WERI-Rb-1 (cell line): Measurements from ENCODE around the gene NBEA.
A peak's percentile ranks its signal among the peaks of the same experiment; 100 is the strongest.

Experiments used
- DNase-seq: peaks from one replicate; pipeline ENCODE4 v3.0.0-alpha.2; 2020
- H3K27ac ChIP-seq: fragments of 250-450 bp; sonication (Bioruptor Pico); 2 replicates; pipeline ENCODE4 v1.5.1; 2020; ENCODE audit warnings: mild to moderate bottlenecking, moderate library complexity
- H3K27me3 ChIP-seq: fragments of 250-450 bp; sonication (Bioruptor Pico); 2 replicates; pipeline ENCODE4 v1.5.1; 2021; ENCODE audit warnings: mild to moderate bottlenecking, low read depth, moderate library complexity; ENCODE audit not compliant: insufficient read depth, severe bottlenecking
- H3K36me3 ChIP-seq: fragments of 250-450 bp; sonication (Bioruptor Pico); 2 replicates; pipeline ENCODE4 v1.5.1; 2020; ENCODE audit warnings: mild to moderate bottlenecking, moderate library complexity
- H3K4me3 ChIP-seq: 2 replicates; pipeline ENCODE4 v1.5.1; 2011; ENCODE audit warnings: low read depth, mild to moderate bottlenecking, control low read depth, low read length
- H3K9me3 ChIP-seq: fragments of 250-450 bp; sonication (Bioruptor Pico); 2 replicates; pipeline ENCODE4 v1.5.1; 2021; ENCODE audit warnings: mild to moderate bottlenecking, moderate library complexity; ENCODE audit not compliant: severe bottlenecking
- CTCF ChIP-seq: IDR thresholded peaks from 2 replicates; pipeline ENCODE4 v1.5.1; 2011; ENCODE audit warnings: low read depth, mild to moderate bottlenecking, control low read depth, inconsistent platforms, low read length

NBEA gene

GRCh38 chr13:34931572-34931971 lies 10.5 kb upstream of the NBEA start:
- H3K27me3 ChIP-seq: no peaks in the 10 kb centered on the region
- TF ChIP-seq CTCF: no peak
- H3K4me3 ChIP-seq: no peak overlapping the region
- DNase-seq: no peak
- no peaks in the 10 kb centered on the region for H3K9me3 ChIP-seq
- H3K27ac ChIP-seq: no peak overlapping the region
- H3K36me3 ChIP-seq: no peaks in the 10 kb centered on the region

GRCh38 chr13:34933349-34933748 lies 8.7 kb upstream of the NBEA start:
- no peaks in the 10 kb centered on the region for H3K9me3 ChIP-seq
- H3K4me3 ChIP-seq: no peak overlapping the region
- H3K27ac ChIP-seq: no peak overlapping the region
- no peaks in the 10 kb centered on the region for H3K36me3 ChIP-seq
- DNase-seq: no peak
- TF ChIP-seq CTCF: no peak
- no peaks in the 10 kb centered on the region for H3K27me3 ChIP-seq

GRCh38 chr13:34933786-34934185 lies 8.3 kb upstream of the NBEA start:
- no peak for TF ChIP-seq CTCF
- DNase-seq: no peak
- Histone ChIP-seq H3K4me3 (no peak overlapping the region), H3K9me3 (no peaks in the 10 kb centered on the region), H3K27ac (no peak overlapping the region), H3K36me3 (no peaks in the 10 kb centered on the region), H3K27me3 (no peaks in the 10 kb centered on the region)

- no peaks in the 10 kb centered on the region for H3K36me3 ChIP-seq
- H3K27ac ChIP-seq: no peak overlapping the region
- no peak for TF ChIP-seq CTCF
- H3K9me3 ChIP-seq: no peaks in the 10 kb centered on the region
- DNase-seq: no peak
- H3K4me3 ChIP-seq: no peak overlapping the region
- H3K27me3 ChIP-seq: no peaks in the 10 kb centered on the region
Observed at GRCh38 chr13:34935841-34936240, 6.2 kb upstream of the NBEA start.

- no peak for DNase-seq
- Histone ChIP-seq H3K4me3 (no peak overlapping the region), H3K27me3 (no peaks in the 10 kb centered on the region), H3K27ac (no peak overlapping the region), H3K9me3 (no peaks in the 10 kb centered on the region), H3K36me3 (no peaks in the 10 kb centered on the region)
- TF ChIP-seq CTCF: no peak
Observed at GRCh38 chr13:34939771-34940170, 2.3 kb upstream of the NBEA start.

GRCh38 chr13:34941436-34941834 lies 635 bp upstream of the NBEA start:
- no peaks in the 10 kb centered on the region for H3K36me3 ChIP-seq
- no peaks in the 10 kb centered on the region for H3K27me3 ChIP-seq
- no peak overlapping the region for H3K27ac ChIP-seq
- DNase-seq: no peak
- H3K4me3 ChIP-seq: peak overlapping the region; percentile 79
- no peak for TF ChIP-seq CTCF
- H3K9me3 ChIP-seq: no peaks in the 10 kb centered on the region
